Left lung (tissue), 14 donors: ENCODE results near the gene PRCC. TPM values are rescaled to one million over a fixed set of nuclear protein-coding genes. Genes with fewer than 3 reads are reported as not detected.

Experiments
- ATAC-seq: fragments of 200-7000 bp; cut with Tn5 transposase; one replicate; pipeline ENCODE4 v1.9.1; 2020; ENCODE audit warnings: moderate library complexity
- DNase-seq, 4 donors: peaks; one replicate each; pipeline ENCODE4 v3.0.0-alpha.2; 2013 to 2020
- H3K27ac ChIP-seq, 2 donors: fragments of 200-600 bp; sonication (generic) in 1 of 2; one replicate each; pipeline versions ENCODE4 v1.5.0 to v1.8.0; 2020 to 2021
- H3K27me3 ChIP-seq, 2 donors: fragments of 200-600 bp; sonication (generic) in 1 of 2; one replicate each; pipeline versions ENCODE4 v1.5.0 to v1.8.0; 2020 to 2021
- H3K36me3 ChIP-seq, 2 donors: fragments of 200-600 bp; sonication (generic) in 1 of 2; one replicate each; pipeline versions ENCODE4 v1.5.0 to v1.8.0; 2020 to 2021
- H3K4me1 ChIP-seq, 2 donors: fragments of 200-600 bp; one replicate each; pipeline ENCODE4 v1.8.0; 2021
- H3K4me3 ChIP-seq, 2 donors: fragments of 200-600 bp; sonication (generic) in 1 of 2; one replicate each; pipeline versions ENCODE4 v1.5.0 to v1.8.0; 2020 to 2021; ENCODE audit warnings: mild to moderate bottlenecking in 1 of 2
- H3K9me3 ChIP-seq, 2 donors: fragments of 200-600 bp; sonication (generic) in 1 of 2; one replicate each; pipeline versions ENCODE4 v1.5.0 to v1.8.0; 2020 to 2021
- intact Hi-C, 2 donors: fragments of 100-400 bp; cut with DNase I; formaldehyde crosslinking; loops; one replicate each; pipeline versions ENCODE4 v1.11.2 to v1.14.2; 2022
- long read RNA-seq, 12 donors: library from polyadenylated mRNA in 2 of 12; unstranded in 2 of 12; transcript quantifications; one replicate each; pipeline ENCODE4 v2.0.0 and lab custom pipeline, GENCODE V29; 2019 to 2026
- polyA plus RNA-seq, 6 donors: library from polyadenylated mRNA; unstranded; fragments of 120-200 nt; gene quantifications; one replicate each; pipeline ENCODE4 v1.2.1, GENCODE V29; 2013; ENCODE audit not compliant: insufficient read length in 6 of 6
- total RNA-seq, 2 donors: library from RNA; stranded (reverse); fragmentation: NEBNext Ultra II Directional; extraction: Animal tissue kit (Norgen Biotek cat#: 25700); gene quantifications; one replicate each; pipeline ENCODE4 v1.2.1, GENCODE V29; 2021
- TF ChIP-seq, protein P1 (sequence below), 2 donors: fragments of 200-600 bp; sonication (generic) in 1 of 2; IDR thresholded peaks; one replicate each; pipeline versions ENCODE4 v1.5.0 to v1.8.0; 2021; ENCODE audit warnings: antibody characterized with exemption in 2 of 2
- donor health status: DM: no; HTN: yes; CAD: no.
- donor health status: DM: no; HTN: no; CAD: no.

The PRCC gene, protein sequence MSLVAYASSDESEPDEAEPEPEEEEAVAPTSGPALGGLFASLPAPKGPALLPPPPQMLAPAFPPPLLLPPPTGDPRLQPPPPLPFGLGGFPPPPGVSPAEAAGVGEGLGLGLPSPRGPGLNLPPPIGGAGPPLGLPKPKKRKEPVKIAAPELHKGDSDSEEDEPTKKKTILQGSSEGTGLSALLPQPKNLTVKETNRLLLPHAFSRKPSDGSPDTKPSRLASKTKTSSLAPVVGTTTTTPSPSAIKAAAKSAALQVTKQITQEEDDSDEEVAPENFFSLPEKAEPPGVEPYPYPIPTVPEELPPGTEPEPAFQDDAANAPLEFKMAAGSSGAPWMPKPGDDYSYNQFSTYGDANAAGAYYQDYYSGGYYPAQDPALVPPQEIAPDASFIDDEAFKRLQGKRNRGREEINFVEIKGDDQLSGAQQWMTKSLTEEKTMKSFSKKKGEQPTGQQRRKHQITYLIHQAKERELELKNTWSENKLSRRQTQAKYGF
- 10 to 100 TPM; 40.7 to 56.2 TPM for total RNA-seq
- 100 to 1,000 TPM in 1 of 6 donors, 10 to 100 TPM in 5; 94.5 to 106 (median 97.4) TPM for polyA plus RNA-seq
- long read RNA-seq, donor 1, transcript PRCC-201 (7 exons, 2,105 nt): major isoform, 14 of 27 reads
- long read RNA-seq, donor 1, partial matches to known transcripts: 13 of 27 reads
- long read RNA-seq, donor 1, other reads (novel, unspliced or antisense): 0 of 27 reads
- long read RNA-seq, donor 2, transcript PRCC-201 (7 exons, 2,105 nt): major isoform, 18 of 184 reads
- long read RNA-seq, donor 2, partial matches to known transcripts: 165 of 184 reads
- long read RNA-seq, donor 2, other reads (novel, unspliced or antisense): 0 of 184 reads
- long read RNA-seq, donor 3, transcript PRCC-201 (7 exons, 2,105 nt): major isoform, 14 of 14 reads
- long read RNA-seq, donor 3, partial matches to known transcripts: 0 of 14 reads
- long read RNA-seq, donor 3, other reads (novel, unspliced or antisense): 0 of 14 reads
- long read RNA-seq, donor 4, partial matches to known transcripts: 5 of 11 reads
- long read RNA-seq, donor 4, other reads (novel, unspliced or antisense): 2 of 11 reads
- long read RNA-seq, donor 5, transcript PRCC-201 (7 exons, 2,105 nt): major isoform, 17 of 30 reads
- long read RNA-seq, donor 5, partial matches to known transcripts: 12 of 30 reads
- long read RNA-seq, donor 5, other reads (novel, unspliced or antisense): 0 of 30 reads
- long read RNA-seq, donor 6, transcript PRCC-201 (7 exons, 2,105 nt): major isoform, 22 of 22 reads
- long read RNA-seq, donor 6, partial matches to known transcripts: 0 of 22 reads
- long read RNA-seq, donor 6, other reads (novel, unspliced or antisense): 0 of 22 reads
- long read RNA-seq, donor 7, transcript PRCC-201 (7 exons, 2,105 nt): major isoform, 11 of 11 reads
- long read RNA-seq, donor 7, partial matches to known transcripts: 0 of 11 reads
- long read RNA-seq, donor 7, other reads (novel, unspliced or antisense): 0 of 11 reads
- long read RNA-seq, donor 8, transcript PRCC-201 (7 exons, 2,105 nt): major isoform, 18 of 18 reads
- long read RNA-seq, donor 8, partial matches to known transcripts: 0 of 18 reads
- long read RNA-seq, donor 8, other reads (novel, unspliced or antisense): 0 of 18 reads
- long read RNA-seq, donor 9: 0 reads
- long read RNA-seq, donor 10, transcript PRCC-201 (7 exons, 2,105 nt): major isoform, 6 of 11 reads
- long read RNA-seq, donor 10, partial matches to known transcripts: 3 of 11 reads
- long read RNA-seq, donor 10, other reads (novel, unspliced or antisense): 2 of 11 reads
- long read RNA-seq, donor 11, transcript PRCC-201 (7 exons, 2,105 nt): major isoform, 20 of 29 reads
- long read RNA-seq, donor 11, partial matches to known transcripts: 9 of 29 reads
- long read RNA-seq, donor 11, other reads (novel, unspliced or antisense): 0 of 29 reads
- long read RNA-seq, donor 12, transcript PRCC-201 (7 exons, 2,105 nt): major isoform, 14 of 16 reads
- long read RNA-seq, donor 12, partial matches to known transcripts: 0 of 16 reads
- long read RNA-seq, donor 12, other reads (novel, unspliced or antisense): 0 of 16 reads

DNA sequence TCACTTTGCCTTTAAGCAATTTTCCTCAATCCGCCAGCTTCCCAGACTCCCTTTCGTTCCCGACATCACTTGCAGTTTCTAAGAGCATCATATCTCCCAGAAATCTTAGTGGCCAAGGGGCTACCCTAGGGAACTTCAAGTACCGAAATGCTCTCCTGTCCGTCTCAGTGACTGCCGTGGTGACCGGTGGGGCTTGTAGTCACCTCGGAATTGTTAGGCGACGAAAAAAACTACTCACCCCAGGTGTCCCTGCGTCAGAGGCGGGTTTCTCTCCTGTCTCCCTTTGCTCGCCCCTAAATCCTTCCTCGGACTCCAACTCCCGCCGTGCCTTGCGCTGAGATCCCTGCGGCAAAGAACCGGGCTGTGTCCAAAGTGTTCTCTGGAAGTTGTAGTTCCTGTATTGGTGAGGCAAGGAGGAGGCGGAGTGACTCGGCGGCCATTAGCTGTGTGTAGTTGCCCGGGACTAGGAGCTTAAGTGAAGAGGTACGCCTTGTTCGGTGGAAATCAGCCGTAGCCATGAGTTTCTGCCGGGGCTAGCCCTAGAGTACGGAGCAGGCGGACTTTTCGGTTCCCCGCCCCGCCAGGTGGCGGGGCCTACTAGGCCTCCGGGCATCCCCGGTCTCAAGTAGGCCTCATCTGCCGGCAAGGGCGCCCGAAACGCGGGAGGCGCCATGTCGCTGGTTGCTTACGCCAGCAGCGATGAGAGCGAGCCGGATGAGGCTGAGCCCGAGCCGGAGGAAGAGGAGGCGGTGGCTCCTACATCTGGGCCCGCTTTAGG, at the start of gene PRCC:
PRCC (plus strand) TSS at position 435 of the 778 bp plus-strand sequence; CDS start at position 672, 237 bp downstream.
- H3K4me1 ChIP-seq: peaks cover 19 to 52% of the 10 kb centered on the region in 2 donors

DNA sequence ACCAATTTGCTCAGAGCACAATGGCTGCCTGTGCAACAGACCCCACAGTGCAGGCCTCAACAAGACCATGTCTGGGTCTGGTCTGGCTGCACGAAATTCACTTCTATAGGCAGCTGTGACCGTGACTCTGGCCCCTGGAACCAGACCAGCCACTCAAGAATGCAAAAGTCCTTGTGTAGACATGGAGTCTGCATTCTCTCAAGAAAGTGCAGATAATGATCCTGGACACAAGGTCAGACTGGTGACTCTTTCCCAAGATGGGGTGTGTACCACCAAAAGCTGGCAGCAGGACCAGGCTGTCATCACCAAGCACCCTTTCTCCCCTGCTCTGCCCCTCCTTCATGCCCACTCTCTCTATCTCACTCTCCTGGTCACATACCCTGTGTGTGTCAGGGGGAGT, 46.2 kb upstream of the PRCC start:
- TF ChIP-seq, protein P1, sequence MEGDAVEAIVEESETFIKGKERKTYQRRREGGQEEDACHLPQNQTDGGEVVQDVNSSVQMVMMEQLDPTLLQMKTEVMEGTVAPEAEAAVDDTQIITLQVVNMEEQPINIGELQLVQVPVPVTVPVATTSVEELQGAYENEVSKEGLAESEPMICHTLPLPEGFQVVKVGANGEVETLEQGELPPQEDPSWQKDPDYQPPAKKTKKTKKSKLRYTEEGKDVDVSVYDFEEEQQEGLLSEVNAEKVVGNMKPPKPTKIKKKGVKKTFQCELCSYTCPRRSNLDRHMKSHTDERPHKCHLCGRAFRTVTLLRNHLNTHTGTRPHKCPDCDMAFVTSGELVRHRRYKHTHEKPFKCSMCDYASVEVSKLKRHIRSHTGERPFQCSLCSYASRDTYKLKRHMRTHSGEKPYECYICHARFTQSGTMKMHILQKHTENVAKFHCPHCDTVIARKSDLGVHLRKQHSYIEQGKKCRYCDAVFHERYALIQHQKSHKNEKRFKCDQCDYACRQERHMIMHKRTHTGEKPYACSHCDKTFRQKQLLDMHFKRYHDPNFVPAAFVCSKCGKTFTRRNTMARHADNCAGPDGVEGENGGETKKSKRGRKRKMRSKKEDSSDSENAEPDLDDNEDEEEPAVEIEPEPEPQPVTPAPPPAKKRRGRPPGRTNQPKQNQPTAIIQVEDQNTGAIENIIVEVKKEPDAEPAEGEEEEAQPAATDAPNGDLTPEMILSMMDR (IDR thresholded peaks at IDR 0.05): no peak
- Histone ChIP-seq H3K27ac (no peak overlapping the region), H3K9me3 (no peaks in the 10 kb centered on the region), H3K27me3 (no peaks in the 10 kb centered on the region), H3K4me1 (peaks cover 12 to 24% of the 10 kb centered on the region in 2 donors), H3K36me3 (peaks cover 5 to 77% of the 10 kb centered on the region in 2 donors), H3K4me3 (no peak overlapping the region)
- DNase-seq (no peak), ATAC-seq (no peak)
- intact Hi-C loops: no loop called here

More for the DNA sequence above, at the start of gene PRCC:
- H3K27me3 ChIP-seq: no peaks in the 10 kb centered on the region
- TF ChIP-seq, protein P1 (IDR thresholded peaks at IDR 0.05): no peak
- no peaks in the 10 kb centered on the region for H3K9me3 ChIP-seq
- ATAC-seq (peak; percentile 96), DNase-seq (peak; percentile 98 to 100 (median 98))
- peaks cover 0 to 13% of the 10 kb centered on the region in 2 donors for H3K36me3 ChIP-seq
- intact Hi-C loops: no loop called here
- peak within 1 kb of the TSS; percentile 88 to 92 for H3K27ac ChIP-seq
- peak within 1 kb of the TSS; percentile 90 to 97 for H3K4me3 ChIP-seq

DNA sequence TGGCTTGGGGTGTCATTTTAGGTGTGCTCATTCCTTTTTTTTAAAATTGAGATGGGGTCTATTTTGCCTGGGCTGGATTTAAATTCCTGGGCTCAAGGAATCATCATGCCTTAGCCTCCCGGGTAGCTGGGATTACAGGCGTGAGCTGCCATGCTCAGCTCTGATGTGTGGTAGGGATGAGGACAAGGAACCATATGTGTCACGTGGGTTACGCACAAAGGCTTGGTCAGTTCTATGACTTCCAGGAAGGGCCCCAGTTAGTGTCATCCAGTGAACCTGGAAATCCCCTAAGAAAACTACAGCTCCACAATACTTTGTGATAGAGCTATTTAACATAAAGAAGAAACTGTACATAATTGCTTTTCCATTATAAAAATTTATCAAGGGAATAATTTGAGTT, 45.8 kb upstream of the PRCC start:
- Histone ChIP-seq H3K4me3 (no peak overlapping the region), H3K9me3 (no peaks in the 10 kb centered on the region), H3K27ac (no peak overlapping the region), H3K36me3 (peaks cover 5 to 81% of the 10 kb centered on the region in 2 donors), H3K27me3 (no peaks in the 10 kb centered on the region), H3K4me1 (peaks cover 16 to 28% of the 10 kb centered on the region in 2 donors)
- TF ChIP-seq, protein P1 (IDR thresholded peaks at IDR 0.05): no peak
- no peak for DNase-seq
- intact Hi-C loops: no loop called here
- no peak for ATAC-seq
